ENCODE data around the gene FARSA. TPM values are rescaled to one million over a fixed set of nuclear protein-coding genes. Genes with fewer than 3 reads are reported as not detected.
"Not testable (repeated sequence)": the region's sequence is repeated elsewhere in the genome, so short reads cannot be mapped to it uniquely, and the experiment has no call there.

Gene FARSA
- total and polyA plus RNA-seq, 2 experiments from 2014 or later = 33.5 to 79.9 TPM

DNA sequence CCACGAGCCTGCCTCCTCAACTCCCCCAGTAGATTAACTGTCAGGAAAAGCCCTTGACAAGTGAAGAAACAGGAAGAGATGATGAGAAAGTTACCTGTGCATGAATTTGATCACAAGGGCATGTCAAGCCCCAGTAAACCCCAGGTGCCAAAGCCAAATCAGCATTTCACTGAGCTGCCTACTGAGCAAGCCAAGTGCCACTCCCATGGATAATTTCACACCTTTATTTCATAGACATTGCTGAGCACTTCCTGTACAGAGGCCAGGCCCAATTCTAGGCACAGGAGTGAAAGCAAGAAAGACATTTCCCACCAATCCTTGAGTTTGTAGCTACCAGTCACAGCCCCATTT, 21.1 kb upstream of the FARSA start:
- in situ Hi-C loops (cut with MboI) = loop anchor here (25.0 kb wide), 1 partner anchor 633 kb away; no protein-coding TSS in a partner anchor
- no peaks in the 10 kb centered on the region for H3K27me3 ChIP-seq (replicated peaks; ENCODE audit: insufficient read depth)

DNA sequence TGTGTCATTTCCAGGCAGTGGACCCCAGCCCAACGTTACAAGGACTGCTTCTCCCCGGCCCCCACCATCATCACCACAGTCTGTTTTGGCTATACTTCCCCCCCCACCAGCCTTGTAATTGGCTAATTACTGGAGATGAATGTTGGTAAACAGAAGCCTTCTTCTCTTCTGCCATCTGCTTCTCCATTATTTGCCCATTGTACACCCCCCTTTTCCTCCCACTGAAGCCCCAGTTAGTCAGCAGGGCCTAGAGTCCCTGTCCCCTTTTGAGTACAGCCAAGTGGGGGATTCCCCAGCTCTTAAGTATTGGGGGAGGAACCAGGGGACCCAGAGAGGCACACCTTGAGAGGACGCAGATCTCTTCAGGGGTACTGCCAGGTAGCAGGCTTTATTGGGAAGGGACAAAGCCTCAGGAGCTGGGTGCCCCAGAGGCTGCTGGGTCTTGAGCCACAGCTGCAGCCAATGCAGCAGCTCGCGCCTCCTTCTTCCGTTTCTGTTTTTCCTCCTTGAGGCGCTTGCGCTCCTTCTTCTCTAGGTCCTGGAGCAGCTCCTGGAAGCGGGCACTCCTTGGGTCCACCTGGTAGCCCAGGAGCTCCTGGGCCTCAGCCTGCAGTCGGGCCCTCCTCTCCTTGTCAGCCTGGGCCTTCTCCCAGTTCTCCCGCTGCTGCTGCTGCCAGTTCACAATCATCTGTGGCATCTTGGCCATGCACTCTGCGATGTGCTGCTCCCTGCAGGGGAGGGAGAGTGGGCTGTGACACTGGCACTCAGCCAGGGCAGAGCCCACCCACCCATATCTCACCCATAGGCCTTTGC, 20.5 kb upstream of the FARSA start:
- H2AFZ ChIP-seq = no peak overlapping the region
- TF ChIP-seq EZH2phosphoT487 (IDR thresholded peaks at IDR 0.05; ENCODE audit: insufficient read depth, low read depth) (no peak), EZH2 (IDR thresholded peaks at IDR 0.05; ENCODE audit: insufficient read depth, poor library complexity, severe bottlenecking) (no peak)
- H3K4me3 ChIP-seq = no peak overlapping the region
- H3K9me3 ChIP-seq (ENCODE audit: low read depth) = no peaks in the 10 kb centered on the region
- peak; percentile 15 for DNase-seq
- WGBS, 2 experiments (ENCODE audit: low coverage in 1 of 2, low lambda C conversion rate in 2 of 2, missing lambda C conversion rate in 2 of 2) = 63 to 67% methylated on average over 11 of the region's 12 CpGs
- no peaks in the 10 kb centered on the region for H3K27me3 ChIP-seq (replicated peaks; ENCODE audit: insufficient read depth)
- H4K20me1 ChIP-seq (ENCODE audit: insufficient read depth) = no peaks in the 10 kb centered on the region
- H3K4me2 ChIP-seq (ENCODE audit: unreplicated experiment) = peak overlapping the region; percentile 50
- peaks cover 86% of the 10 kb centered on the region for H3K79me2 ChIP-seq (ENCODE audit: insufficient read depth)
- H3F3A ChIP-seq (ENCODE audit: insufficient read depth) = peaks cover 50% of the 10 kb centered on the region
- H3K36me3 ChIP-seq (ENCODE audit: low read depth) = peaks cover 18% of the 10 kb centered on the region; the same call in 1 of the 2 replicates
- peaks cover 19% of the 10 kb centered on the region for H3K4me1 ChIP-seq (ENCODE audit: insufficient read depth)
- H3K27ac ChIP-seq = peak overlapping the region; percentile 99
- in situ Hi-C loops (cut with MboI) = loop anchor here (25.0 kb wide), 1 partner anchor 633 kb away; no protein-coding TSS in a partner anchor
- H3K9ac ChIP-seq = peak overlapping the region; percentile 91
- H3K9me2 ChIP-seq (ENCODE audit: insufficient read depth) = no peaks in the 10 kb centered on the region

More for the DNA sequence above, 21.1 kb upstream of the FARSA start:
- Histone ChIP-seq H3F3A (ENCODE audit: insufficient read depth) (peaks cover 50% of the 10 kb centered on the region), H3K4me3 (0 out of 2 replicates have a peak overlapping the region, but pooled peaks have one; percentile 79), H3K36me3 (ENCODE audit: low read depth) (peaks cover 18% of the 10 kb centered on the region; the same call in 1 of the 2 replicates), H3K4me1 (ENCODE audit: insufficient read depth) (peaks cover 19% of the 10 kb centered on the region), H3K27ac (peak overlapping the region; percentile 99), H4K20me1 (ENCODE audit: insufficient read depth) (no peaks in the 10 kb centered on the region), H3K79me2 (ENCODE audit: insufficient read depth) (peaks cover 80% of the 10 kb centered on the region), H3K4me2 (ENCODE audit: unreplicated experiment) (peak overlapping the region; percentile 18), H3K9ac (peak overlapping the region; percentile 91; the same call in 1 of the 2 replicates), H3K9me3 (ENCODE audit: low read depth) (no peaks in the 10 kb centered on the region), H2AFZ (no peak overlapping the region), H3K9me2 (ENCODE audit: insufficient read depth) (no peaks in the 10 kb centered on the region)
- TF ChIP-seq EZH2phosphoT487 (IDR thresholded peaks at IDR 0.05; ENCODE audit: insufficient read depth, low read depth) (no peak), EZH2 (IDR thresholded peaks at IDR 0.05; ENCODE audit: insufficient read depth, poor library complexity, severe bottlenecking) (no peak)
- WGBS, 2 experiments (ENCODE audit: low coverage in 1 of 2, low lambda C conversion rate in 2 of 2, missing lambda C conversion rate in 2 of 2) = 14 to 20% methylated on average over 1 of the region's 1 CpG
- DNase-seq = no peak

DNA sequence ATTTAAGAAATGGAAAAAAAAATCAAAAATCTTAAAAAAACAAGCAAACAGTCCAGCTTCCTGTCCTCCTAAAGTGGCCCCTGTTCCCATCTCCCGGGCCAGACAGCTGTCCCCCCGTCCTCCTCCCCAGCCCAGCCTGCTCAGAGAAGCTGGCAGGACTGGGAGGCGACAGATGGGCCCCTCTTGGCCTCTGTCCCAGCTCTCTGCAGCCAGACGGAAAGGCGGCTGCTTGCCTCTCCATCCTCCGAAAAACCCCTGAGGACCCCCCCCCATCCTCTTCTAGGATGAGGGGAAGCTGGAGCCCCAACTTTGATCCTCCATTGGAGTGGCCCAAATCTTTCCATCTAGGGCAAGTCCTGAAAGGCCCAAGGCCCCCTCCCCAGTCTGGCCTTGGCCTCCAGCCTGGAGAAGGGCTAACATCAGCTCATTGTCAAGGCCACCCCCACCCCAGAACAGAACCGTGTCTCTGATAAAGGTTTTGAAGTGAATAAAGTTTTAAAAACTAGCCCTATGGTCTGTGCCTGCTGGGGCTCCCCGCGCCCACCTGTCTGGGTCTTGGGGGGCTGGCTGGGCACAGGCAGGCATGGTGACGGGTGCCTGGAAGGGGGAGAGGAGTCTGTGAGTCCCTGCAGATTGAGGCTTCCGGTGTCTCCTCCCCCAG, 19.8 kb upstream of the FARSA start:
- Histone ChIP-seq H3K36me3 (ENCODE audit: low read depth) (peaks cover 18% of the 10 kb centered on the region; the same call in 1 of the 2 replicates), H3K79me2 (ENCODE audit: insufficient read depth) (peaks cover 93% of the 10 kb centered on the region), H4K20me1 (ENCODE audit: insufficient read depth) (no peaks in the 10 kb centered on the region), H2AFZ (no peak overlapping the region), H3K27me3 (replicated peaks; ENCODE audit: insufficient read depth) (no peaks in the 10 kb centered on the region), H3K4me2 (ENCODE audit: unreplicated experiment) (peak overlapping the region; percentile 50), H3K4me3 (peak overlapping the region; percentile 31), H3K9ac (peak overlapping the region; percentile 91), H3K4me1 (ENCODE audit: insufficient read depth) (peaks cover 19% of the 10 kb centered on the region), H3K9me3 (ENCODE audit: low read depth) (no peaks in the 10 kb centered on the region), H3F3A (ENCODE audit: insufficient read depth) (peaks cover 50% of the 10 kb centered on the region), H3K27ac (peak overlapping the region; percentile 99), H3K9me2 (ENCODE audit: insufficient read depth) (no peaks in the 10 kb centered on the region)
- WGBS, 2 experiments (ENCODE audit: low coverage in 1 of 2, low lambda C conversion rate in 2 of 2, missing lambda C conversion rate in 2 of 2) = 45% methylated on average over 11 of the region's 11 CpGs
- TF ChIP-seq EZH2 (IDR thresholded peaks at IDR 0.05; ENCODE audit: insufficient read depth, poor library complexity, severe bottlenecking) = no peak
- TF ChIP-seq EZH2phosphoT487 (IDR thresholded peaks at IDR 0.05; ENCODE audit: insufficient read depth, low read depth) = no peak
- in situ Hi-C loops (cut with MboI) = loop anchor here (25.0 kb wide), 1 partner anchor 634 kb away; no protein-coding TSS in a partner anchor
- DNase-seq = peak; percentile 69

DNA sequence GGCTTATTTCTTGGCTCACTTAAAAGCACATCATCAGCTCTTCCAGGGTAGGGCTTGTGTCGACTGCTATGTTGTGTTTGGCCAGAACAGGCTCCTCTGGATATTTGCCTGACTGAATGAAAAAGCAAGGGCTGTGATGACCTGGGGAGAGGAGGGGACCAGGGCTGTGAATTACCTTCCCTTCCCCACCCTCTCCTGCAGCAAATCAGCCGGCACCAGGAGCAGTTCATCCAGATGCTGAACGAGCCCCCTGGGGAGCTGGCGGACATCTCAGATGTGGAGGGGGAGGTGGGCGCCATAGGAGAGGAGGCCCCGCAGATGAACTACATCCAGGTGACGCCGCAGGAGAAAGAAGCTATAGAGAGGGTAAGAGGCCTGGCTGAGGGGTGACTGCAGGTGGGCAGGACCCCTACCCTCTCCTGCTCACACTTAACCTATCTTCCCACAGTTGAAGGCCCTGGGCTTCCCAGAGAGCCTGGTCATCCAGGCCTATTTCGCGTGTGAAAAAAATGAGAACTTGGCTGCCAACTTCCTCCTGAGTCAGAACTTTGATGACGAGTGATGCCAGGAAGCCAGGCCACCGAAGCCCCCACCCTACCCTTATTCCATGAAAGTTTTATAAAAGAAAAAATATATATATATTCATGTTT, 19.1 kb upstream of the FARSA start:
- H3K9me3 ChIP-seq (ENCODE audit: low read depth) = no peaks in the 10 kb centered on the region
- H3K36me3 ChIP-seq (ENCODE audit: low read depth) = peaks cover 18% of the 10 kb centered on the region; the same call in 1 of the 2 replicates
- H3K9me2 ChIP-seq (ENCODE audit: insufficient read depth) = no peaks in the 10 kb centered on the region
- no peaks in the 10 kb centered on the region for H3K27me3 ChIP-seq (replicated peaks; ENCODE audit: insufficient read depth)
- WGBS, 2 experiments (ENCODE audit: low coverage in 1 of 2, low lambda C conversion rate in 2 of 2, missing lambda C conversion rate in 2 of 2) = 44 to 45% methylated on average over 12 of the region's 12 CpGs
- peak overlapping the region; percentile 50 for H3K4me2 ChIP-seq (ENCODE audit: unreplicated experiment)
- H3K4me3 ChIP-seq = no peak overlapping the region
- H4K20me1 ChIP-seq (ENCODE audit: insufficient read depth) = no peaks in the 10 kb centered on the region
- H2AFZ ChIP-seq = no peak overlapping the region
- H3F3A ChIP-seq (ENCODE audit: insufficient read depth) = peaks cover 50% of the 10 kb centered on the region
- DNase-seq = peak; percentile 94
- H3K27ac ChIP-seq = peak overlapping the region; percentile 99
- TF ChIP-seq EZH2 (IDR thresholded peaks at IDR 0.05; ENCODE audit: insufficient read depth, poor library complexity, severe bottlenecking) (no peak), EZH2phosphoT487 (IDR thresholded peaks at IDR 0.05; ENCODE audit: insufficient read depth, low read depth) (no peak)
- H3K79me2 ChIP-seq (ENCODE audit: insufficient read depth) = peaks cover 95% of the 10 kb centered on the region
- in situ Hi-C loops (cut with MboI) = loop anchor here (25.0 kb wide), 1 partner anchor 635 kb away; no protein-coding TSS in a partner anchor
- H3K9ac ChIP-seq = peak overlapping the region; percentile 91
- peaks cover 20% of the 10 kb centered on the region for H3K4me1 ChIP-seq (ENCODE audit: insufficient read depth)

DNA sequence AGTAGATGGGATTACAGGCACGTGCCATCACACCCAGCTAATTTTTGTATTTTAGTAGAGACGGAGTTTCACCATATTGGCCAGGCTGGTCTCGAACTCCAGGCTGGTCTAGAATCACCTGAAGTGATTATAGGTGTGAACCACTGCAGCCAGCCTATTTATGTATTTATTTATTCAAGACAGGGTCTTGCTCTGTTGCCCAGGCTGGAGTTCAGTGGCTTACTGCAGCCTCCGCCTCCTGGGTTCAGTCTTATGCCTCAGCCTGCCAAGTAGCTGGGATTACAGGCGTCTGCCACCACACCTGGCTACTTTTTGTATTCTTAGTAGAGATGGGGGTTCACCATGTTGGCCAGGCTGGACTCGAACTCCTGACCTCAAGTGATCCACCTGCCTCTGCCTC, 18.5 kb upstream of the FARSA start:
- WGBS, 2 experiments (ENCODE audit: low coverage in 1 of 2, low lambda C conversion rate in 2 of 2, missing lambda C conversion rate in 2 of 2) = 92 to 93% methylated on average over 6 of the region's 6 CpGs
- not testable (repeated sequence) for H3K9me2 ChIP-seq (ENCODE audit: insufficient read depth); H4K20me1 ChIP-seq (ENCODE audit: insufficient read depth); H3K4me3 ChIP-seq; DNase-seq; H3K27me3 ChIP-seq (replicated peaks; ENCODE audit: insufficient read depth); H3K9me3 ChIP-seq (ENCODE audit: low read depth); H2AFZ ChIP-seq
- Histone ChIP-seq H3K4me2 (ENCODE audit: unreplicated experiment) (peak overlapping the region; percentile 13), H3K27ac (peak overlapping the region; percentile 99), H3F3A (ENCODE audit: insufficient read depth) (peaks cover 50% of the 10 kb centered on the region), H3K9ac (peak overlapping the region; percentile 91), H3K36me3 (ENCODE audit: low read depth) (peaks cover 18% of the 10 kb centered on the region; the same call in 1 of the 2 replicates), H3K4me1 (ENCODE audit: insufficient read depth) (peaks cover 26% of the 10 kb centered on the region), H3K79me2 (ENCODE audit: insufficient read depth) (peaks cover 95% of the 10 kb centered on the region)
- in situ Hi-C loops (cut with MboI) = loop anchor here (25.0 kb wide), 1 partner anchor 635 kb away; no protein-coding TSS in a partner anchor

Measured in GM23248 (cell line).